Gastrocnemius medialis (tissue), 4 donors: Measurements from ENCODE around the gene ATG9B.

Source experiments
- POLR2A ChIP-seq, 2 donors: fragments of 450-650 bp; IDR thresholded peaks; one replicate each; pipeline ENCODE4 v1.6.1; 2017; ENCODE audit warnings: antibody characterized with exemption in 2 of 2, mild to moderate bottlenecking in 2 of 2, moderate library complexity in 2 of 2
- TF ChIP-seq, protein P1 (sequence below), 5 experiments: fragments of 450-650 bp in 3 of 5; fragments of 200-600 bp in 2 of 5; sonication (generic) in 2 of 5; IDR thresholded peaks in 4 of 5; conservative IDR thresholded peaks in 1 of 5; 1 replicate in 4 of 5; 2 replicates in 1 of 5; pipeline ENCODE4 v1.5.1; 2016 to 2019; ENCODE audit warnings: antibody characterized with exemption in 5 of 5, mild to moderate bottlenecking in 3 of 5, moderate library complexity in 3 of 5

- TF ChIP-seq, protein P1, sequence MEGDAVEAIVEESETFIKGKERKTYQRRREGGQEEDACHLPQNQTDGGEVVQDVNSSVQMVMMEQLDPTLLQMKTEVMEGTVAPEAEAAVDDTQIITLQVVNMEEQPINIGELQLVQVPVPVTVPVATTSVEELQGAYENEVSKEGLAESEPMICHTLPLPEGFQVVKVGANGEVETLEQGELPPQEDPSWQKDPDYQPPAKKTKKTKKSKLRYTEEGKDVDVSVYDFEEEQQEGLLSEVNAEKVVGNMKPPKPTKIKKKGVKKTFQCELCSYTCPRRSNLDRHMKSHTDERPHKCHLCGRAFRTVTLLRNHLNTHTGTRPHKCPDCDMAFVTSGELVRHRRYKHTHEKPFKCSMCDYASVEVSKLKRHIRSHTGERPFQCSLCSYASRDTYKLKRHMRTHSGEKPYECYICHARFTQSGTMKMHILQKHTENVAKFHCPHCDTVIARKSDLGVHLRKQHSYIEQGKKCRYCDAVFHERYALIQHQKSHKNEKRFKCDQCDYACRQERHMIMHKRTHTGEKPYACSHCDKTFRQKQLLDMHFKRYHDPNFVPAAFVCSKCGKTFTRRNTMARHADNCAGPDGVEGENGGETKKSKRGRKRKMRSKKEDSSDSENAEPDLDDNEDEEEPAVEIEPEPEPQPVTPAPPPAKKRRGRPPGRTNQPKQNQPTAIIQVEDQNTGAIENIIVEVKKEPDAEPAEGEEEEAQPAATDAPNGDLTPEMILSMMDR (IDR thresholded peaks at IDR 0.05 in 4 of 5, conservative IDR thresholded peaks at IDR 0.05 in 1 of 5) = no peak
- TF ChIP-seq POLR2A (IDR thresholded peaks at IDR 0.05) = no peak
Measured at GRCh38 chr7:151010307-151011096, 13.8 kb downstream of the ATG9B start.
